Lower lobe of right lung (tissue), 2 donors: ENCODE data around the gene SBK2. TPM values are rescaled to one million over a fixed set of nuclear protein-coding genes. Genes with fewer than 3 reads are reported as not detected.
"Not testable (repeated sequence)": the region's sequence is repeated elsewhere in the genome, so short reads cannot be mapped to it uniquely, and the experiment has no call there.

ENCODE experiments used
- ATAC-seq, 2 donors: fragments of 200-7000 bp; cut with Tn5 transposase; one replicate each; pipeline ENCODE4 v1.9.1; 2020 to 2022; ENCODE audit warnings: mild to moderate bottlenecking in 2 of 2, moderate library complexity in 2 of 2
- DNase-seq: peaks from one replicate; pipeline ENCODE4 v3.0.0-alpha.2; 2020
- H3K27ac ChIP-seq: fragments of 200-600 bp; one replicate; pipeline ENCODE4 v1.8.0; 2022
- H3K27me3 ChIP-seq: fragments of 200-600 bp; one replicate; pipeline ENCODE4 v1.8.0; 2022; ENCODE audit warnings: low read depth
- H3K36me3 ChIP-seq: fragments of 200-600 bp; one replicate; pipeline ENCODE4 v1.8.0; 2022; ENCODE audit warnings: mild to moderate bottlenecking
- H3K4me1 ChIP-seq: fragments of 200-600 bp; one replicate; pipeline ENCODE4 v1.8.0; 2022
- H3K4me3 ChIP-seq: fragments of 200-600 bp; one replicate; pipeline ENCODE4 v1.8.0; 2022; ENCODE audit warnings: mild to moderate bottlenecking
- H3K9me3 ChIP-seq: fragments of 200-600 bp; one replicate; pipeline ENCODE4 v1.8.0; 2022
- CTCF ChIP-seq: fragments of 200-600 bp; IDR thresholded peaks from one replicate; pipeline ENCODE4 v1.8.0; 2022; ENCODE audit warnings: antibody characterized with exemption, mild to moderate bottlenecking
- intact Hi-C: fragments of 100-400 bp; cut with DNase I; formaldehyde crosslinking; loops from one replicate; pipeline ENCODE4 v1.11.0; 2022
- total RNA-seq: library from RNA; stranded (reverse); fragmentation: NEBNext Ultra II Directional; extraction: Animal tissue kit (Norgen Biotek cat#: 25700); gene quantifications from one replicate; pipeline ENCODE4 v1.2.1, GENCODE V29; 2021
- donor health status: DM: no; HTN: yes; CAD: no; lungs with severe emphysema.

SBK2 gene
- total RNA-seq, 1 donor from 2014 or later, result not detected

- intact Hi-C loops, result no loop called here
- DNase-seq (no peak), ATAC-seq (no peak)
- Histone ChIP-seq H3K36me3 (no peaks in the 10 kb centered on the region), H3K27me3 (peaks cover 5% of the 10 kb centered on the region), H3K9me3 (no peaks in the 10 kb centered on the region), H3K4me3 (no peak overlapping the region), H3K4me1 (no peaks in the 10 kb centered on the region), H3K27ac (no peak overlapping the region)
- no peak for TF ChIP-seq CTCF
Measured at GRCh38 chr19:55537741-55538111, 793 bp upstream of the SBK2 start.

- DNase-seq (no peak), ATAC-seq (no peak)
- no peak for TF ChIP-seq CTCF
- intact Hi-C loops, result no loop called here
- no peak overlapping the region for H3K27ac ChIP-seq
- H3K9me3 ChIP-seq, result no peaks in the 10 kb centered on the region
- H3K36me3 ChIP-seq, result no peaks in the 10 kb centered on the region
- H3K27me3 ChIP-seq, result peaks cover 5% of the 10 kb centered on the region
- H3K4me1 ChIP-seq, result no peaks in the 10 kb centered on the region
- no peak overlapping the region for H3K4me3 ChIP-seq
Measured at GRCh38 chr19:55536366-55536765, 567 bp downstream of the SBK2 start.

- intact Hi-C loops, result no loop called here
Measured at GRCh38 chr19:55535965-55536350, 975 bp downstream of the SBK2 start.

GRCh38 chr19:55535173-55535964 lies 1.6 kb downstream of the SBK2 start:
- Histone ChIP-seq H3K27ac (no peak overlapping the region), H3K9me3 (no peaks in the 10 kb centered on the region), H3K27me3 (peaks cover 5% of the 10 kb centered on the region), H3K36me3 (no peaks in the 10 kb centered on the region), H3K4me3 (no peak overlapping the region), H3K4me1 (no peaks in the 10 kb centered on the region)
- TF ChIP-seq CTCF, result no peak
- intact Hi-C loops, result no loop called here
- DNase-seq (no peak), ATAC-seq (no peak)

More at GRCh38 chr19:55535965-55536350, 975 bp downstream of the SBK2 start:
- TF ChIP-seq CTCF, result no peak
- H3K4me3 ChIP-seq, result no peak overlapping the region
- H3K27ac ChIP-seq, result no peak overlapping the region
- no peaks in the 10 kb centered on the region for H3K9me3 ChIP-seq
- no peaks in the 10 kb centered on the region for H3K36me3 ChIP-seq
- no peak for ATAC-seq
- DNase-seq, result no peak
- no peaks in the 10 kb centered on the region for H3K4me1 ChIP-seq
- peaks cover 5% of the 10 kb centered on the region for H3K27me3 ChIP-seq

- H3K4me1 ChIP-seq, DNase-seq, H3K36me3 ChIP-seq, ATAC-seq, H3K4me3 ChIP-seq, H3K27me3 ChIP-seq, H3K27ac ChIP-seq, H3K9me3 ChIP-seq, intact Hi-C loops: not testable (repeated sequence)
Measured at GRCh38 chr19:55534280-55534679, 2.7 kb downstream of the SBK2 start.

GRCh38 chr19:55530996-55531395 lies 5.9 kb downstream of the SBK2 start:
- ATAC-seq, result no peak
- H3K9me3 ChIP-seq, result no peaks in the 10 kb centered on the region
- no peak for TF ChIP-seq CTCF
- H3K27me3 ChIP-seq, result no peaks in the 10 kb centered on the region
- no peaks in the 10 kb centered on the region for H3K36me3 ChIP-seq
- intact Hi-C loops, result no loop called here
- H3K27ac ChIP-seq, result no peak overlapping the region
- H3K4me1 ChIP-seq, result peaks cover 7% of the 10 kb centered on the region
- H3K4me3 ChIP-seq, result no peak overlapping the region
- DNase-seq, result no peak
